PC-3 (cell line): ENCODE results near the gene SULF2.

Source experiments
- CTCF ChIP-seq: fragments of 300-600 bp; sonication (generic); conservative IDR thresholded peaks from 2 replicates; pipeline ENCODE4 v1.5.1; 2017; ENCODE audit warnings: antibody characterized with exemption, low read depth, mild to moderate bottlenecking, low read length
- EZH2 ChIP-seq: fragments of 300-600 bp; sonication (generic); IDR thresholded peaks from one replicate; pipeline ENCODE4 v1.6.1; 2017; ENCODE audit warnings: antibody characterized with exemption, mild to moderate bottlenecking, low read length; ENCODE audit not compliant: unreplicated experiment

GRCh38 chr20:47748823-47749222 lies 36.5 kb downstream of the SULF2 start:
- TF ChIP-seq CTCF (no peak), EZH2 (no peak)
